ENCODE measurements around the gene CSF2.

Gene CSF2

DNA sequence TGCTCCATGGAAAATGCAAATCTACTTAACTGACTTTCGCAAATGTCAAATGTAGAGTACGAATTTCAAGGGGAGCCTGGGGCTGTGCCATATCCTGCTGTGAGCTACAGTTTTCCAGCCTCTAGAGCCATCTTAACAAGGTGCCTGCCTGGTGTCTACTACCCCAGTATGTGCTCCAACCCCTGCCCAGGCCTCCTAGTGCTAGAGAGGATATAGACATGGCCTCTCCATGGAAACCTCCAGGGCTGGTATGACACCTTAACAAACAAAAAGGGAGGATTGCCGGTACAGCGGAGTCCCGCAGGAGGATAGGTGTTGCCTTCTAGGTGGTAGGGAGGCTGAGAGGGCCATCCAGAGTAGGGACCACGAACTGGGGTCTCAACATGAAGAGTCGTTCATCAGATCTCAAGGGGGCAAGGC lies 26.7 kb upstream of the CSF2 start:
- in situ Hi-C loops (cut with MboI; ENCODE audit: low pct_unique_long_range_greater_than_20kb, low sequenced_read_pairs, unreplicated experiment), result no loop called here
- TF ChIP-seq, protein P1, sequence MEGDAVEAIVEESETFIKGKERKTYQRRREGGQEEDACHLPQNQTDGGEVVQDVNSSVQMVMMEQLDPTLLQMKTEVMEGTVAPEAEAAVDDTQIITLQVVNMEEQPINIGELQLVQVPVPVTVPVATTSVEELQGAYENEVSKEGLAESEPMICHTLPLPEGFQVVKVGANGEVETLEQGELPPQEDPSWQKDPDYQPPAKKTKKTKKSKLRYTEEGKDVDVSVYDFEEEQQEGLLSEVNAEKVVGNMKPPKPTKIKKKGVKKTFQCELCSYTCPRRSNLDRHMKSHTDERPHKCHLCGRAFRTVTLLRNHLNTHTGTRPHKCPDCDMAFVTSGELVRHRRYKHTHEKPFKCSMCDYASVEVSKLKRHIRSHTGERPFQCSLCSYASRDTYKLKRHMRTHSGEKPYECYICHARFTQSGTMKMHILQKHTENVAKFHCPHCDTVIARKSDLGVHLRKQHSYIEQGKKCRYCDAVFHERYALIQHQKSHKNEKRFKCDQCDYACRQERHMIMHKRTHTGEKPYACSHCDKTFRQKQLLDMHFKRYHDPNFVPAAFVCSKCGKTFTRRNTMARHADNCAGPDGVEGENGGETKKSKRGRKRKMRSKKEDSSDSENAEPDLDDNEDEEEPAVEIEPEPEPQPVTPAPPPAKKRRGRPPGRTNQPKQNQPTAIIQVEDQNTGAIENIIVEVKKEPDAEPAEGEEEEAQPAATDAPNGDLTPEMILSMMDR (IDR thresholded peaks at IDR 0.05; ENCODE audit: extremely low read depth, insufficient read depth, missing control alignments), result no peak
- DNase-seq (ENCODE audit: low spot score), result no peak

DNA sequence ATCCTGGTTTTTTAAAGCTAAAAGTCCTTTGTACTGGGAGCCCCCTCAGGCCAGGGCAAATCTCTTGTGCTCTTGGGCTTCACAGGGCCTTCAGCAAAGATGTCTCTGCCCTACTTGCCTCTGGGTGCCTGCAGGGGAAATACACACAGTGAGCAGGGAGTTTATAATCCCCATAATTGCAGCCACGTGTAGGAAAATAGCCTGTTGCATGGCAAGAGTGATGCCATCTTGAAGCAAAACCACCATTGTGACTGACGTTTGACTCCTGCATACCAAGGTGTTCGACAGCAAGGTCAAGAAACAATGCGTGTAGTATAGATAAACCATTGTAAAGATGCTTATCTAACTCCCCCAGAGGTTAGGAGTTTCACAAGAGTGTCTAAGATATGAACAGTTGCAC lies 24.5 kb upstream of the CSF2 start:
- TF ChIP-seq, protein P1 (IDR thresholded peaks at IDR 0.05; ENCODE audit: extremely low read depth, insufficient read depth, missing control alignments), result no peak
- DNase-seq (ENCODE audit: low spot score), result no peak
- in situ Hi-C loops (cut with MboI; ENCODE audit: low pct_unique_long_range_greater_than_20kb, low sequenced_read_pairs, unreplicated experiment), result no loop called here

DNA sequence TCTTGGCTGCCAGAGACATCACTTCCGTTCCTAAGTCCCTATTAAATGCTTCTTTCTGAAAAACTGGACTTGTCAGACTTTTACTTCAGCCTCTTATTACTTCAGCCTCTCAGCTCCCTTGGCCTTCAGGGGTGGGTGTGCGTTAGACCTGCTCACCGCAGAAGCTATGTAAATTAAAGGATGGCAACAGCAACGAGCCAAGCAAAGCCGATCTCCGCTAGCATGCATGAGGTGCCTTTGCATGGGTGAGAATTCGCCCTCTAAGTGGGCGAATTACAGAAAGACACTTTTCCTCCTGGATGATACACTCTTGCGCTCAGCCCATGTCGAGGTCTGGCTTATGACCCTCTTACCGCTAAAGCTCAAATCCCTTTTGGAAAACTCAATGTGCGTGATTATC lies 24.0 kb upstream of the CSF2 start:
- TF ChIP-seq, protein P1 (IDR thresholded peaks at IDR 0.05; ENCODE audit: extremely low read depth, insufficient read depth, missing control alignments), result no peak
- DNase-seq (ENCODE audit: low spot score), result no peak
- in situ Hi-C loops (cut with MboI; ENCODE audit: low pct_unique_long_range_greater_than_20kb, low sequenced_read_pairs, unreplicated experiment), result no loop called here

DNA sequence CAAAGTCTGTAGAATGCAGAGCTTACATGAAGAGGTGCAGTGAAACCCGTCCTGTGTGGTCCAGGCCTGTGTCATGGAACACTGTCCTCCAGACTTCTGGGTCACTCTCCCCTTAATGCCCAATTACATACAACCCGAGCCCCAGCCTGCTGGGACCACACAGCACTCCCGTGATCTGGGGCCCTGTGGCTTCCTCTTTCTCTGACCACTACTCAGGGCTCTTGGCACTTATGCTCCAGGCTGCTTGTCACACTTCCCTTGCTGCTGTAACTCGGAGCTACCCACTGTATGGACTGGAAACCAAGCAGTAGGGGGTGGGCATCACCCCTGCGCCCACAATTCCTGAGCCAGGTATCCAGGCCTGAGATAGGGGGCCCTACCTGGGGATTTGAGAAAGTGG lies 23.5 kb upstream of the CSF2 start:
- DNase-seq (ENCODE audit: low spot score), result no peak
- in situ Hi-C loops (cut with MboI; ENCODE audit: low pct_unique_long_range_greater_than_20kb, low sequenced_read_pairs, unreplicated experiment), result loop anchor here (25.0 kb wide), 1 partner anchor 312 kb away; the partner anchor contains the start of gene SLC22A5
- TF ChIP-seq, protein P1 (IDR thresholded peaks at IDR 0.05; ENCODE audit: extremely low read depth, insufficient read depth, missing control alignments), result no peak

DNA sequence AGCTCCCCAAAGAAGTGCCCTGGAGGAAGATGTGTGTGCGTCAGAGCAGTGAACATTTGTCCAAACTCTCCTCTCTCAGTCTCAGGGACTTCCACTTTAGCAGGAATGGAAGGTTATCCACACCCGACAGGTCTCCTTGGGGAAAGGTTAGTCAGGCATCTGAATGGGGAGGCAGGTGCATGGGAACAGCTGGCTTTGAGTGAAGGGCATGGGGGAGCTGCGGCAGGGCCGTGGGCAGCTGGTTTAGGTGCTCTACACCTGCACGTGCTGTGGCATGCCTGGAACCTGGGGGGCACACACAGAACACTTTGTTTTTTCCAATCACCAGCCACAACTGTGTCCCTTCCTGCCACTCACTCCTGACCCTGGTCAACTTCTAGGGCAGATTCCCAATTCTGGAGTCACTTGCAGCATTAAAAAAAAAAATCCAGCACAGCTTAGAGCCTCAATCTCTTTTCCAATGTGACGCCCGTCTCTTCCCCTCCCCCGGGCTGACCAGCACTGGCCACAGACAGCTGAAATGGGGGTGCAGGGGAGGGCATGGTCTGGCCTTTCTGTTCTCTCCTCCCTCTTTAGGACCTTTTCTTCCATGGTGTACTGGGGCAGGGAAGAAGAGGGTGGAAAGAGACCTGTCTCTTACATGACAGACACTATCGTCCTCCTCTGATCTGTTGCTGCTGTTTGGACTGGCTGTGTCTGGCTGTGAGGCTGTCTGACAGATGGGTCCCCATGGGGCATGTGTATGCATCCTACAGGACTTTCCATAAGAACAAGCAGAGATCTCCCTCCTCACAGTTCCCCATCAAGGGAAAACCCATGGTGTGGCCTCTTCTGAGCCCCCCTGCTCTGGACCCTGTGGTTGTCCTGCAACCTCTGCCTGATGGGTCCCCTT lies 22.7 kb upstream of the CSF2 start:
- TF ChIP-seq, protein P1 (IDR thresholded peaks at IDR 0.05; ENCODE audit: extremely low read depth, insufficient read depth, missing control alignments), result no peak
- in situ Hi-C loops (cut with MboI; ENCODE audit: low pct_unique_long_range_greater_than_20kb, low sequenced_read_pairs, unreplicated experiment), result loop anchor here (25.0 kb wide), 1 partner anchor 311 kb away; the partner anchor contains the start of gene SLC22A5
- DNase-seq (ENCODE audit: low spot score), result no peak

DNA sequence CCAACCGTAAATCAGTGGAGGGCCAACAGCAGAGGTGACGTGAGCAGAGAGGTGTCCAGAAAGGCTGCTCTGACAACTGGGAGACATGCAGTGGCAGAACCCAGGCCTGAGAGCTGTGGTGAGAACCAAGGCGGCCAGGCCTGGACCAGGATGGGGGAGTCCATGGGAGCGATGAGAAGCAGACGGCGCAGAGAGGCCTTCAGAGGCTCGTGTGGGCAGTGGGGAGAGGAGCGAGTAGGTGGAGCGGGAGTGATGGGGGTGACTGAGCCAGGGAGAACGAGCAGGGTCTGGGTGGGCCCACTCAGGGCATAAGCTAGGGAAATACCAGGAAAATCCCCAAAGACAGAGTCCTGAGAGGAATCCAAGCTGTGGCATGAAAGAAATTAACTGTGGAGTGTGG lies 21.1 kb upstream of the CSF2 start:
- TF ChIP-seq, protein P1 (IDR thresholded peaks at IDR 0.05; ENCODE audit: extremely low read depth, insufficient read depth, missing control alignments), result no peak
- no peak for DNase-seq (ENCODE audit: low spot score)
- in situ Hi-C loops (cut with MboI; ENCODE audit: low pct_unique_long_range_greater_than_20kb, low sequenced_read_pairs, unreplicated experiment), result loop anchor here (25.0 kb wide), 1 partner anchor 310 kb away; the partner anchor contains the start of gene SLC22A5
